ENCODE results near the gene HLA-DOA. TPM values are rescaled to one million over a fixed set of nuclear protein-coding genes. Genes with fewer than 3 reads are reported as not detected.

HLA-DOA gene
- total and polyA plus RNA-seq, 2 of the 8 experiments (the other 6 are each of a cell fraction or from before 2014, with no cell fraction given) = 23.7 to 89.0 TPM

GRCh38 chr6:33015798-33016197 is 6.4 kb upstream of the HLA-DOA start (continued):
- no peak for TF ChIP-seq MAX (IDR thresholded peaks at IDR 0.05)

Measured in H1 (cell line).